ENCODE measurements around the gene DOCK3. TPM values are rescaled to one million over a fixed set of nuclear protein-coding genes. Genes with fewer than 3 reads are reported as not detected.

DOCK3 gene
- total and polyA plus RNA-seq, 10 of the 15 experiments (the other 5 are each of a cell fraction or from before 2014, with no cell fraction given), result 0.02 to 0.52 (median 0.04) TPM; not detected in 5

GRCh38 chr3:51381333-51381705, 706.6 kb downstream of the DOCK3 start:
- H3K4me2 ChIP-seq (ENCODE audit: control insufficient read depth, insufficient read depth), result no peak overlapping the region
- H3K4me1 ChIP-seq (ENCODE audit: control insufficient read depth, insufficient read depth, low read length), result peaks cover 9% of the 10 kb centered on the region
- ATAC-seq (no peak), FAIRE-seq (no peak), DNase-seq (ENCODE audit: low read depth, low spot score) (no peak)
- H3K36me3 ChIP-seq (ENCODE audit: control insufficient read depth in 2 of 2, insufficient read depth in 2 of 2, low read length in 1 of 2), result peaks cover 0 to 2% of the 10 kb centered on the region in 2 experiments; a peak in 1 of 4 replicates
- 95% methylated on average over 18 of the region's 18 CpGs for WGBS (ENCODE audit: insufficient coverage, insufficient replicate concordance, low lambda C conversion rate, missing lambda C conversion rate)
- BruUV-seq (replicated peaks), result no TSS peak
- no peaks in the 10 kb centered on the region for H3K9me3 ChIP-seq (replicated peaks; ENCODE audit: control insufficient read depth, insufficient read depth, low read length)
- no peak overlapping the region for H3K9ac ChIP-seq (ENCODE audit: control insufficient read depth, insufficient read depth, low read length)
- H4K20me1 ChIP-seq (ENCODE audit: control insufficient read depth, insufficient read depth), result no peaks in the 10 kb centered on the region
- TF ChIP-seq MEF2B (IDR thresholded peaks at IDR 0.05; ENCODE audit: partially characterized antibody, poor library complexity, severe bottlenecking), result no peak
- ChIA-PET CTCF (no interaction called here), RAD21 (ENCODE audit: unreplicated experiment) (no interaction called here), POLR2A (no interaction called here), SMC1A (ENCODE audit: uncharacterized antibody, unreplicated experiment) (no interaction called here)
- intact Hi-C loops (cut with micrococcal nuclease; ENCODE audit: unreplicated experiment), result no loop called here
- H3K79me2 ChIP-seq (ENCODE audit: control insufficient read depth, insufficient read depth, low read length), result peaks cover 31% of the 10 kb centered on the region
- H3K27me3 ChIP-seq (replicated peaks in 1 of 2; ENCODE audit: control insufficient read depth in 2 of 2, insufficient read depth in 2 of 2, low read length in 1 of 2), result no peaks in the 10 kb centered on the region; a peak in 1 of 4 replicates
- no peak overlapping the region for H2AFZ ChIP-seq (ENCODE audit: control insufficient read depth, low read depth, low read length)
- in situ Hi-C loops (cut with MboI), result loop anchor here (10.0 kb wide), 1 partner anchor 1027 kb away; the partner anchor contains the start of genes CYB561D2, NPRL2 and TMEM115
- H3K27ac ChIP-seq (ENCODE audit: control insufficient read depth, insufficient read depth), result no peak overlapping the region
- H3K4me3 ChIP-seq, result no peak overlapping the region

- peaks cover 38% of the 10 kb centered on the region for H3K79me2 ChIP-seq (ENCODE audit: control insufficient read depth, insufficient read depth, low read length)
- in situ Hi-C loops (cut with MboI) (loop anchor here (10.0 kb wide), 1 partner anchor 1027 kb away; the partner anchor contains the start of genes CYB561D2, NPRL2 and TMEM115), intact Hi-C loops (cut with micrococcal nuclease; ENCODE audit: unreplicated experiment) (no loop called here)
- no peak overlapping the region for H3K9ac ChIP-seq (ENCODE audit: control insufficient read depth, insufficient read depth, low read length)
- ChIA-PET POLR2A (no interaction called here), SMC1A (ENCODE audit: uncharacterized antibody, unreplicated experiment) (no interaction called here), RAD21 (ENCODE audit: unreplicated experiment) (interaction anchor here (0.6 kb wide), 1 partner anchor 791 kb away, joined by 4 read pairs; no protein-coding TSS in a partner anchor), CTCF (interaction anchor here (1.4 kb wide), 1 partner anchor 410 kb away, joined by 3 read pairs; no protein-coding TSS in a partner anchor)
- FAIRE-seq (no peak), DNase-seq (ENCODE audit: low read depth, low spot score) (no peak), ATAC-seq (no peak)
- no peak overlapping the region for H2AFZ ChIP-seq (ENCODE audit: control insufficient read depth, low read depth, low read length)
- no peak overlapping the region for H3K4me3 ChIP-seq
- BruUV-seq (replicated peaks), result no TSS peak
- TF ChIP-seq YBX1 (IDR thresholded peaks at IDR 0.05), result no peak
- TF ChIP-seq TCF12 (IDR thresholded peaks at IDR 0.05; ENCODE audit: low read depth, low read length), result no peak
- H3K27me3 ChIP-seq (replicated peaks in 1 of 2; ENCODE audit: control insufficient read depth in 2 of 2, insufficient read depth in 2 of 2, low read length in 1 of 2), result no peaks in the 10 kb centered on the region; a peak in 1 of 4 replicates
- H3K9me3 ChIP-seq (replicated peaks; ENCODE audit: control insufficient read depth, insufficient read depth, low read length), result no peaks in the 10 kb centered on the region
- no peak overlapping the region for H3K4me2 ChIP-seq (ENCODE audit: control insufficient read depth, insufficient read depth)
- peaks cover 0 to 5% of the 10 kb centered on the region in 2 experiments; a peak in 1 of 4 replicates for H3K36me3 ChIP-seq (ENCODE audit: control insufficient read depth in 2 of 2, insufficient read depth in 2 of 2, low read length in 1 of 2)
- WGBS (ENCODE audit: insufficient coverage, insufficient replicate concordance, low lambda C conversion rate, missing lambda C conversion rate), result 89% methylated on average over 4 of the region's 4 CpGs
- no peaks in the 10 kb centered on the region for H4K20me1 ChIP-seq (ENCODE audit: control insufficient read depth, insufficient read depth)
- no peak overlapping the region for H3K27ac ChIP-seq (ENCODE audit: control insufficient read depth, insufficient read depth)
- peaks cover 11% of the 10 kb centered on the region for H3K4me1 ChIP-seq (ENCODE audit: control insufficient read depth, insufficient read depth, low read length)
Observed at GRCh38 chr3:51382076-51382745, 707.5 kb downstream of the DOCK3 start.
